Measurements from ENCODE around the gene TSPAN33.

- TF ChIP-seq POLR2A (IDR thresholded peaks at IDR 0.05) (no peak), CTCF (IDR thresholded peaks at IDR 0.05) (no peak)
These were observed 5.9 kb downstream of the TSPAN33 start for GRCh38 chr7:129150199-129150996.
